ENCODE data around the gene PTPRF.

Gene PTPRF

DNA sequence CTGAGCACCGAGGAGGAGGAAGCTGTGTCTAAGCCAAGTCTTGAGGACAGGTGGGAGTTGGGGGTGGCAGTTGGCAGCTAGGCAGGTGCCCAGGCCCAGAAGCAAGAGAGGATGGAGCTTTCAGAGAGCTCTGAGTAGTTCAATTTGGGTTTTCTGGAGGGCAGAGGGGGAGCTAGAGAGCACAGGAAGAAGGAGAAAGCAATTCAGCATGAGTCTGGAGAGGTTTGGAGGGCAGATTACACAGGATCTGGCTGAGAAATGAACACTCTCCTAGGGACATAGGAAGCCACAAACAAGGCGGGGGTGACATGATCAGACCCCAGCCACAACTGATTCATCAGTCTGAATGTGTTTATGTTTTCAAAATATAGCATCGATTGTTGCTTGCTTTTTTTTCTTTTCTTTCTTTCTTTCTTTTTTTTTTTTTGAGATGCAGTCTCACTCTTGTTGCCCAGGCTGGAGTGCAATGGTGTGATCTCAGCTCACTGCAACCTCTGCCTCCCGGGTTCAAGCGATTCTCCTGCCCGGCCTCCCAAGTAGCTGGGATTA is 23.8 kb downstream of the PTPRF start:
- DNase-seq: no peak

DNA sequence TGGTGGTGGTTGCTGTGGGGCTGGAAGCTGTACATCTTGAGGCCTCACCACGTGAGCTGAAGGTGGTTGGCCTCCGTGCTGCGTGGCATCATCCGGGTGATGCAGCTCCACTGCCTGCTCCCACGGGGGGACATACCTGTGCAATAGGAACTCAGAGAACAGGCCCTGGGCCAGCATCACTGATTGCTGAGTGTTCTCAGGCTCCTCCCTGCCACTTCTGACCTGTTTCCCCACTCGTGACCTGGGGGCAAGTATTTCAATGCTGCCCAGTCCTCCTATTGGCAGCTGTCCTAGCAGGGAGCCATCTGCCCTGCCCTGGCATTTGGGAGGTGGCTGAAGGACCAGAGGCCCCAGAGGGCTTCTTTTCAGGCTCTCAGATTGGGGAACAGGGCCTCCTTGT is 26.1 kb downstream of the PTPRF start:
- DNase-seq: no peak

DNA sequence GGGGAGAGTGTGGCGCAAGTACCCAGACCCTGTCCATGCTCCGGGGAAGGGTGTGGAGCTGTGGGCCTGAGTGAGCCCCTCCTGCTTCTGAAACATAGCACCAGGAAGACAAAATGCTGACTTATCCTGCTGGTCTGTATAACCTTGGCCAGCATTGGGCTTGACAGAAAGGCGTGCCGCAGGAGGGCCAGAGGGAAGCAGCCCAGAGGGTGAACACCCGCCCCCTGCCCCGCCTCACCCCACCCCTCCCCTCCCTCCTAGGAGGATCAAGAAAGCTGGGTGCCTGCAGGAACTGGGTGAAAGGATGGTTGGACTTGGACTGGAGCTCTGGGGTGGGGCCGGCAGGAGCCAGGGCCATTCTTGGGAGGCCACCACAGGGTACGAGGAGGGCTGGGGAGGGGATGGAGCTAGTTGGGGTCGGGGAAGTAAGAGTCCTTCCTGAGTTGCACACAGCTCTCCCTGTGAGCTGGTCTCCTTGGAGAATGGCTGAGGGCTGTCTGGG is 27.1 kb downstream of the PTPRF start:
- no peak for DNase-seq

DNA sequence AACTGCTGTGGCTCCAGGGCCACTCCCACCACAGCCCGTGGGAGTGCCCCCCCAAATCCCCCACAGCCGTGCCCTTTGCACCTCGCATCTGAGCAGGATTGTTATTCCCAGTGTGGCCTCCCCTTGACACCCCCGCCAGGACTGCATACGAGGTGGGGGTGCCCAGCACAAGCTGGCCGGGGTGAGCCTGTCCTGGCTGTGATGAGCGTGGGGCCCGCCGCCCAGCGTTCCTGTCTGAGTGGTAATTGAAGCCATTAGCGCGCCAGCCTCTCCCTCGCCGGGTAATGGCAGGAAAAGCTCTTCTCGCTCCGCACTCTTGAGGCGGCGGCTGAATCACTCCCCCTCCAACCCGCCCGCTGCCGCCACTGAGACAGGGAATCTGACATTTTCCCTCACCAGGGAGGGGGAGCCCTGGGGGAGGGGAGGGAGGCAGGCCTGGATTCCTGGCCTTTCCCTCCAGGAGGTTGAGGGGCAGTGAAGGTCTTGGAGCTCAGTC is 27.7 kb downstream of the PTPRF start:
- DNase-seq: no peak

DNA sequence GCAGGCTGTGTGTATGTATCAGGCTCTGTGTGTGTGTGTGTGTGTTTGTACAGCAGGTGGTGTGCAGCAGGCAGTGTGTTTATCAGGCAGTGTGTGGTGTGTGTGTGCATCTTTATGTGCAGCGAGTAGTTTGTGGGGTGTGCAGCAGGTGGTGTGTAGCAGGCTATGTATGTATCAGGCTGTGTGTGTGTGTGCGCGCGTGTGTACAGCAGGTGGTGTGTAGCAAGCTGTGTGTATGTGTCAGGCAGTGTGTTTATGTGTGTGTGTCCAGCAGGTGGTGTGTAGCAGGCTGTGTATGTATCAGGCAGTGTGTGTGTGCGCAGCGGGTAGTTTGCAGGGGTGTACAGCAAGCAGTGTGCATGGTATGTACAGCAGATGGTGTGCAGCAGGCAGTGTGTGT is 29.0 kb downstream of the PTPRF start:
- DNase-seq: no peak

DNA sequence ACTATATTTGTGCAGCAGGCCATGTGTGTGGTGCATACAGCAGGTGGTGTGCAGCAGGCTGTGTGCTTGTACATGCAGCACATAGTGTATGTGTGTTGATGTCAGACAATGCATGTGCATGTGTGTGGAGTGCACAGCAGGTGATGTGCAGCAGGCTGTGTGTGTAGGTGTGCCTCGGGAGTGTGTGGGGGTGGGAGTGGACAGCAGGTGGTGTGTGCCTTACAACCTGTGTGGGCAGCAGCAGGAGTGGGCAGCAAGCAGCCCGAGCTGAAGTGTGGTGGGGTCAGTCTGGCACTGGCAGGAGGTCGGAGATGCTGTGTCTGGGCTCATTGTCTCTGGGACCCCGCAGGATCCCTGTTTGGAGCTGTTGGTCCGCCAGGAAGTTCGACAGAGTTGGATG is 29.6 kb downstream of the PTPRF start:
- no peak for DNase-seq

DNA sequence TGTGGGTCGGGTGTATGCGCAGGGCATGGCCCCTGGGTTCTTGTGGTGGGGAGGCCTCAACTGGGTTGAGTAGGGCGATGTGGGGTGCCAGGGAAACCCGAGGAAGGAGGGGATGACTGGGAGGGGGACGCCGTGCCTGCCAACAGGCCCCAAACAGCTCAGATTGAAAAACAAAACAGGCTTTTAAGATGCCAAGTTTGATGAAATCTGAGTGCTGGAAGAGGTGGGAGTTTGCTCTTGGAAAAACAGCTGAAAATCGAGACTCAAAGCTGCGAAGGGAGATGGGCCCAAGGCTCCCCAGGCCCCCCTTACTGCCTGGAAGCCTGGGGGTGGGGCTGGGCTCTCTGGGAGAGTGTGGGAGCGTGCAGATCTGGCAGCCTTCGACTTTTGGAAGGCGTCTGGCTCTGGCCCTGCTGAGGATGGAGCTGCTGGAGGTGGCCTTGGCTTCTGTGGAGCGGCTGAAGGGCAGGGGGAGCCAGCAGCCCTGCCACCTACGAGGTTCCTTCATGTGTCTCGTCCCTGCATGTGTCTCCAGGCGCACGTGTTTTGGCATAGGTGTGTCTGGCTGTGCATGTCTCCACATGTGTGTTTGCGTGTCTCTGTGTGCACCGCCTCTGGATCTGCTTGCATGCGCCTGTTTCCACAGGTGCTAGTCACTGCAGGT is 33.3 kb downstream of the PTPRF start:
- no peak for DNase-seq

DNA sequence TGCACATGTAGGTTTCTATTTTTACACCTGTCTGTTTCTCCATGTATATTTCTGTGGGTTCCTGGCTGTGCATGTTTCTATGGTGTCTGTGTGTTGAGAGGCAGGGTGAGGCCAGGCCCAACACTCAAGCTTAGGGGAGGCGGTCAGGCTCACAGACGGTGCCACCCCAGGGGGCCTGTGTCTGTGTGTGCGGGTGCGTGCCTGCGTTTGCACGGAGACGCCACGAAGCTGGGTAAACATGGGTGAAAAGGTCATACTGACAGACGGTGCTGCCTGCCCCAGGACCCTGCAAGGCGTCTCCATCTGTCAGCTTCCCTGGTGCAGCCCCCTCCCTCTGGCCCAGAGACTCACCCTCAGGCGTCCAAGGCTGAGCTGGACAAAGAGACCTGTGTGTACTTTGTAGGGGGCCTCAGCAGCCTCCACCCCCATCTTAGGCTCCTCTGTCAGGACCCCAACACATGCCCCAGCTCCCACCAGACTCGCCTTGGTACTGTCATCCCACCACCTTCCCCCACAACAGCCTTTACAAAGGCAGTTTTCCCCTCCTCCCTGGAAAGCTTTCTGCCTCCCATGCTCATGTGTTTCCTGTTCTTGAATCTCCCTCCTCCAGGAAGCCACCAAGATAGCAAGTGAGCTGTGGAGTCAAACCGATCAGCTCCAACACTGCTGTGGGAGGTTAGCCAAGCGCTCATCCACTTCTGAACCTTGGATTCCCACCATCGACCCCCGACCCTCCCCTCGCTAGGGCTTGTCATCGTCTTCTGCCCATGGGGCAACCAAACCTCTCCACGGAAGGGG is 34.1 kb downstream of the PTPRF start:
- DNase-seq: no peak

DNA sequence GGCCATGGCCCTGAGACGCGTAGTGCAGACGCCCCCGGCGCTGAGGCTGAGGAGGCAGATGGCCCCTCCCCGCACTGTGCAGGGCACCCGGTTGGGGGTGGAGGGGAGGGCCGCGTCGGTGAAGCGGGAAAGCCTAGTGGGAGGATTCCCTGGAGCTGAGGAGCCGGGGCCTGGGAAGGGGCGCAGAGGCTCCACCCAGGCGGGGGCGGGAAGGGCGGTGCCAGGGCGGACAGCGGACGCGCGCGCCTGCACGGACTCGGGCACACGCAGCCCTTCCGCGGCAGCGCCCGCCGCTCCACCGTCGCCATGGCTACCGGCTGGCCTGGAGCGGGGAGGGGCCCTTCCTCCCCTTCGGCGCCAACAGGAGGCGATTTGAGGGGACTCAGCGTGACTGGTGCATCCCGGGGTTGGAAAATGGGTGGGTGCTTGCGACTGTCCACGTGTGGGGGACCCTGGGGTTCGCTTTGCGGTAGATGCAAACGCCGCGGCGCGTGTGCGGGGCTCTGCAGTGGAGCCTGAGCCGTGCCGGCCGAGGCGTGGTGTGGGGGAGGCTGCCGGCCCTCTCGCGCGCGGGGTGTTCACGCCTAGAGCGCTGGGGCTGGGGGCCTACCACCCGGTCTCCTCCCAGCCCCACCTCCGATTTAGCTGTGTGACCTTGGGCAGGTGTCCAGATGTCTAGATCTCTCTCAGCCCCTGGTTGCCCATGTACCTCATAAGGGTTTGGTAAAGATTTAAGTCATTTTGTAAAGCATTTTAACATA is 35.1 kb downstream of the PTPRF start:
- DNase-seq: peak; percentile 12

DNA sequence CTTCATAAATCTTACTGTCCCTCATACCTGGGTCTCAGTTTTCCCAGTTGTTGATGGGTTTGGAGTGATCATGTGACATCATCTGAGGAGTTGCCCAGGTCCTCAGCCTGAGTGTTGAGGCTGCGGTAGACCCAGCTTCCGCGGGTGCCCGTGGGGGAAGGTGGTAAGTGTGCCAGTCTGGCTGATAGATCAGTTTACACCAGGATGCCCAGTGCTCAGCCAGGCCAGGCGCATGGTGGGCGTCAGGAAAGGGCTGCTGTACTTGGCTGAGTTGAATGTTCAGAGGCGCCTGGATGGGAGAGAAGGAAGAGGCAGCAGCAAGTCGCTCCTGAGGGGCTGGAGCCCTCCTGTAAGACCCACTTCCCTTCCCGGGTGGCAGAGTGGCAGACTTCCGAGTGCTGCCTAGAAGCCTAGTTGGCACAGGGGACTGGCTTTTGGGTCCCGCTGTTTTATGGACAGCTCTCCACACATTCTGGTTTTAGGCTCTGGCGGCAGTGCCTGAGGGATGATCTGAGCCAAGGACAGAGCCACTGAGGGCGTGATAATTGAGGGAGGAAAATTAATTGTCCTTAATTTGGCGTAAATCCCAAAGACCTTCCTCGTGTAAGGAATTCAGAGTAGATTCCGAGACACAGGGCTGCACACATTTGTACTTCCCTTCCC is 35.8 kb downstream of the PTPRF start:
- no peak for DNase-seq

DNA sequence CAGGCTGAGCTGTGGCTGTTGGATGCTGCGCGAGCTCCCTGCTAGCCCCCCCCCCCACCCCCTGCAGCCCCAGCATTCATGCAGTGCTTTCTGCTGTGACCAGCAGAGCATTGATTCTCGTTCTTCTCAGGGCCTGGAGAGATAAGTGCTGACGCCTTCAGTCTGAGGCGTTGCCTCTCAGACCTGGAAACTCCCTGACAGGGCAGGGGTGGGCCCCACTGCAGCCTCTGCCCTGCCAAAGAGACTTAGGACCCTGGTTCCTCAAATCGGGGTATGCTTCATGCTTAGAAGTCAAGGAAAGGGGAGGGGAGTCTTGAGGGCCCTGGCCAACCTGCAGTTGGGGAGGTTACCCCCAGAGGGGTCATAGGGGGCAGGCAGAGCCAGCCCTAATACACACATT is 38.5 kb downstream of the PTPRF start:
- DNase-seq: no peak

DNA sequence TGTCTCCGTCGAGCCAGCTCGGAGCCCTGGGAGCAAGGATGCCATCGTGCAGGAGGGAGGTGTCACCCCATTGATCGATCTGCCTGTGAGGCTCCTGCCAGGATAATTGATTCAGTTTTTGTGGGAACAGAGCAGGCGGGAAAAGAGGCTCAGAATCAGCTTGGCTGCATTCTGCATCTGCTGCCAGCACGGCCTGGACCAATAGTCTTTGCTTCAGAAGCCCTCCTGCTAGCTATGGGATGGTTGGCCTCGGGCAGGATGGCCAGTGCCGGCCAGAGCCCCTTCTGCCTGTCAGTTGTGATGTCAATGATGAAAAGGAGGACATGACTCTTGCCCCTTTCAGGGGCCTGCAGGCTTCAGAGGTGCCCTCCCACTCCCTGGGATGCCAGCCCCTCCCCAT is 39.6 kb downstream of the PTPRF start:
- no peak for DNase-seq

DNA sequence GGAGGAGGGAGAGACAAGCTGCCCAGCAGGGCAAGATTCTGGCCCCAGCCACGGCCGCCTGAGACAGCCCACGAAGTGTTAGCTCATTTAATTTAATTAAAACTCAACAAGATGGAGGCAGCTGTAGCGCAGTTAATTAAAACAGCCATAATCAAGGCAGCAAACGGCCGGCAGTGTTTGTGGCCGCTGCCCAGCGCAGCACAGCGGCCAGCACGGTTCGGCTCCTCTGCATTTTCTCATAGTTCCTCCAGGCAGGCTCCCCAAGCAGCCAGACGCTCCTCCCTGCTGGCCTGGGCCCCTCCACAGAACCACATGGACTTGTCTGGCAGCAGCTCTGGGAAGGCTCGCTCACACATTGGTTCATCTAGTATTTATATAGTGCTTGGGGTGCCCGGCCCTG is 40.0 kb downstream of the PTPRF start:
- no peak for DNase-seq

DNA sequence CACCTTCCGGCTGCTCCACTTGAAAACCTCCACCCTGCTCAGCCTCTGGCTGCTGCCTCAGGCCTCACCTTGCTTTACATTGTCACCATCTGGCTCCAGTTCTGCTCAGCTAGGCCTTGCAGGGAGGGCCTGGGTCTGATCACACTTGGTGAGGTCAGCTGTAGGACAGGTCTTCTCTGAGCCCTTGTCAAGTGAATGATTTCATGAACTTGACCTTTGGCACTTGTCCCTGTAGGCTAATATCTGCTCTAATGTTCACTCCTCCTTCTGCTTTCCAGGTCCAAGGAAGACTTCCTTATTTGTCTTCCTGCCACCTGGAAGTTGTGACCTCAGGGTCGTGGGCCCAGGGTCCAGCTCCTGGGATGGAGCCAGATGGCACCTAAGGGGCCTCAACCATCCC is 41.4 kb downstream of the PTPRF start:
- DNase-seq: no peak

DNA sequence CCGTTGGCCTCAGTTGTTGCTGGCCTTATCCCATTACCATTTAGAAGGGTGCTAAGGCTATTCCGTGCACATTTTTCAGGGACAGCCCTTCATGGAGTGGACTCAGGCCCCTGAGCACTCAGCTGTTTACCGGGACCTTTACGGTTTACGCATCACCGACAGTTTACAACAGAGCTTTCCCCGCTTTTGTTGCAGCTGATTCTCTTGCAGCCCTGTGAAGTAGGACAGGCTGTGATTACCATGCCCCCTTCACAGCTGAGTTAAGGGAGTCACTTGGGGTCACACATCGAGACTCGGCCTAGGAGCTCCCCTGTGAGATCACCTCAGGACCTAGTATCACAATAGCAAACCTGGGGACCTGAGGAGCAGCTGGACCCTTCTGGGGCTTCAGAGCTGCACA is 41.9 kb downstream of the PTPRF start:
- DNase-seq: no peak

DNA sequence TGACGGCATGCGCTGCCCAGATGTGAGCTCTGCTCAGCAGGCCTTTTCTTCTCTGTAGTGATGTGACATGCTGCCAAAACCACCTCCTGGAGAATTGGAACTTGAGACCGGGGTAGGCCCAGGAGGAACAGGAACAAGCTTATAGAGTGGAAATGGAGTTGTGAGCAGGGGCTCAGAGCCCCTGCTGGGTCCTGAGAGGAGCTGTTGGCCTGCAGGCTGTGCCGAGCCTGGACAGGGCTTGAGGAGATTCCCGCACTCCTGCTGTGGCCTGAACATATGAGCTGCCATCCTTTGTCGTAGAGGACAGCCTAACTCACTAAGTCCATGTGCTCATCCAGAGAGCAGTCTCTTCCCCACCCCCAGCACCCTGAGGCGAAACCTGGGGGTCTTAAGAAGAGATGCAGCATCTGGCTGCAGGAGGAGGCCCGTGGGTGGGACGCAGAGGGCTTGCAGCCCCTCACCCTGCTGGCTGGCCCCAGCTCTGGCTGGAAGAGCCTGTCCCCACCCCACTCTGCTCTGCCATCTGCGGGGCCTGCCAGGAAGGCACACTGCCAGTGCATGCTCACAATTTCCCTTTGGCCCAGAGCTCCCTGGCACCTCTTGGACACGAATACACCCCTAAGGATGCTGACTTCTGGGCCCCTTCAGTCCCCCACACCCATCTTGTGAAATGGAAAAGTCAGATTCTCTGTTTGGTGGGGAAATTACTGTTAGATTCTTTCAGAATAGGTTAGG is 42.5 kb downstream of the PTPRF start:
- no peak for DNase-seq

DNA sequence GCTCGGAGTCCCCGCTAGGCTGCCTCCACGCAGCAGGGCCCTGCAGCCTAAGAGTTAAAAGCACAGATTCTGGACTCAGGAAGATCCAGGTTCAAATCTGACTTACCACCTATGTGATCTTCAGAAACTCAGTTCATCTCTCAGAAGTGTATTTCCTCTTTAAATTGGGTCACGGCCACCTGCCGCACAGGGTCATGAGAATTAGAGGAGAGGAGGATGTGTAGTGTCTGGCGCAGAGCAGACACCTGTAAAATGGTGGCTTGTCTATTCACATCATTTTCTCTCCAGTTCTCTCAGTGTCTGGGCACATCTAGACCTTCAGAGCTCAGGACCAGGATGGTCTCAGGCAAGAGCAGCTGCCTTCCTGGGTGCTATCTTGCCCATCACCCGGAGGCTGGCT is 45.8 kb downstream of the PTPRF start:
- DNase-seq: no peak

DNA sequence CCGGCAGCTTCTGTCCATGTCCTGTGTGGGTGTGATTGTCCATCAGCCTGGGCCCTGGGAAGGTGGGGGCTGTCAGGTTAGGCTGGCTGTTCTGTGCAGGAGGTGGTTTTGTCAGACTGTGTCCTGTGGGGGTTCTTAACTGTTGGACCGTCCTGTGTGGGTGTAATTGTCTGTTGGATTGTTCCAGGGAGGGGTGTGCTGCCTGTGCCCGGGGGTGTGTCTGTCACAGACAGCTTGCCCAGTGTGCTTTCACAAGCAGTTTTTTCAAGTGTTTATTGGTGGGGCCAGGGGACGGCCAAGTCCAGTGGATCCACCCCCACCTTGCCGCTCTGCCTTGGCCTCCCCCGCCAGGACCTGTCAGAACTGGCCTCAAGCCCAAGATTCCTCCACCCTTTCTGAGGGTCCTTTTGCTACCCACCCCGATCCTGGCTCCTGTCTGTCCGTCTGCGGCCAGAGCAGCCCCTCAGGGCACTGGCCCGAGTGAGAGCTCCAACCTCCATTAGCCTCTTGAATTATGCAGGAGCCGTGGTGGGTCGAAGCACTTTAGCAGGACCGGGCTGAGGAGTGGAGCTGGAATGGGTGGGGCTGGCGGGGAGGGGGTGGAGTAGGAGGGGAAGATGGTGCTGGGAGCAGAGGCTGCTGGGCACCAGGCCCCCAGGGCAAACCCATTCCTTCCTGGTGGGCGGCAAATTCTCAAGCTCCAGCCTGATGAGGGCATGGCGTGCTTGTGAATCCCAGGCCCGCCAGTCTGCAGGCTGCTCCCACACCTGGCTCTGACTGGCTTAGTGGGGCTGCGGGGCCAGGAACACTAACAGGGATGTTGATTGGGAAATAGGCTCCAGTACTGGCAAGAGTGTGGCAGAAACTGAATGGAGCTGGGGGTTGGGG is 47.2 kb downstream of the PTPRF start:
- no peak for DNase-seq

DNA sequence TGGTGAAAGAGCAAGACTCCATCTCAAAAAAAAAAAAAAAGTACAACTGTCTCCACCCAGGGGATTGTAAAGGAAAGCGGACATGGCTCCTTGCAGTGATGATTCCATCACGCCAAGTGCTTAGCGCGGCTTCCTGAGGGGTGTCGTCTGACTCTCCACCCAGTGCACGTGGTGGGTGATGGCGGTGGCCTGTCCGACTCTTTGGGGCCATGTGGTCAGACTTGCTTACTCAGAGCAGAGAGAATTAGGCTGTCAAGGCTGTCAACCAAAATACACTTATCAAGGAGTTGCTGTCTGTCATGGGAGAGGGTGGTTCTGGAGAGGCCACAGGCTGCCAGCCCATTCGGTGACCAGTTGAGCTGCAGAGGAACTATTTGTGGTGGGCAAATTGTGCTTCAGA is 49.4 kb downstream of the PTPRF start:
- DNase-seq: no peak

DNA sequence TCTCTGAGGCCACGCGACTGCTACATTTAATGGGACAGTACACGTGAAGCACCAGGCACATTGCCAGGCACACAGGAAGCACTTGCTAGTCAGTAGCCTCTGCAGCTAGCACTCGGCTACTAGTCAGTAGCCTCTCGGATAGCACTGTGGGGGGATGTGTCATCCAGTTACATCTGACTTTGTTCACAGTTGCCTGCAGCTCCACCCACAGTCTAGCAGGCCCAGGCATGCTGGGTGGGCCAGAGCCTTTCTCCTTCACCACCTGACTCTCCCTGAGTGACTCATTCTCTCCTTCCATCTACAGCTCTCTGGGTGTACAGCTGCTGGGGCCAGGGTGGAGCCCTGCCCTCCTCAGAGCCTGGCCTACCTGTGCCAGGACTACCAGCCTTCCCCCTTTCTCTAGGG is 51.5 kb downstream of the PTPRF start:
- DNase-seq: no peak

DNA sequence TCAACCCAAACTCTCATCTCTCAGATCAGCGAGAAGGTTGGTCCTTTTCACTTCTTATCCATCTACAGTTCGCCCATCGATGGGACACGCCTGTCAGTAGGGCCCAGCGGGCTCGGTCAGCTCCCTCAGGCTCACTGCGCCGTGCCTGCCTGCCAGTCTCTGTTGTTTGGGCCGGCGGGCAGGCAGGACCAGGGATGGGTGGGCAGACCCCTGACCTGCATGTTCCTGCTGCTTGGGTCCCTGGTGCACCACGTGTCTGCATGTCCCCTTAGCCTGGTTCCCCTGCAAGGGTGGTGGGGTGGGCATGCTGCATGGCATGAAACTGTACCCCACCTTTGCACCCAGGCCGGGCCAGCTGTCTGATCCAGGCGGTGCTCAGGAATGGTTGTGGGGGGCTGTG is 52.4 kb downstream of the PTPRF start:
- DNase-seq: no peak
